RPMI7951 (cell line): ENCODE data around the gene ADNP. TPM values are rescaled to one million over a fixed set of nuclear protein-coding genes. Genes with fewer than 3 reads are reported as not detected.

Source experiments
- DNase-seq: peaks from one replicate; pipeline ENCODE4 v3.0.0-alpha.2; 2012; ENCODE audit warnings: low read depth
- total RNA-seq: library from RNA; depleted of rRNA; stranded (reverse); fragments of >200 nt; shearing (Covaris generic); gene quantifications from 2 replicates; pipeline ENCODE4 v1.2.3, GENCODE V29; 2014; rRNA removed

The ADNP gene
- total RNA-seq, 1 experiment from 2014 or later: 43.1 TPM

GRCh38 chr20:50850721-50851286, 80.4 kb downstream of the ADNP start:
- DNase-seq: no peak

GRCh38 chr20:50848846-50849673, 82.2 kb downstream of the ADNP start:
- peak; percentile 52 for DNase-seq

GRCh38 chr20:50848341-50848808, 82.9 kb downstream of the ADNP start:
- peak; percentile 44 for DNase-seq

- DNase-seq: peak; percentile 14
Measured at GRCh38 chr20:50845566-50846215, 85.5 kb downstream of the ADNP start.

GRCh38 chr20:50844430-50845100, 86.7 kb downstream of the ADNP start:
- DNase-seq: peak; percentile 76

- DNase-seq: no peak
Measured at GRCh38 chr20:50843331-50844276, 87.6 kb downstream of the ADNP start.

- no peak for DNase-seq
Measured at GRCh38 chr20:50842821-50843220, 88.4 kb downstream of the ADNP start.

Other genes starting within 250 kb of the ADNP start
- 10.0 and 10.8 TPM in 2 replicates for gene RIPOR3, start 239.9 kb downstream of the ADNP start, total RNA-seq
- 5.5 and 6.2 TPM in 2 replicates for gene PARD6B, start 199.9 kb downstream of the ADNP start, total RNA-seq
- gene BCAS4, start 136.4 kb downstream of the ADNP start, total RNA-seq: 5.9 and 11.6 TPM in 2 replicates
- gene DPM1, start 27.1 kb upstream of the ADNP start, total RNA-seq: 188 and 215 TPM in 2 replicates
- 10.1 and 12.1 TPM in 2 replicates for gene MOCS3, start 27.4 kb upstream of the ADNP start, total RNA-seq
- gene KCNG1, start 91.7 kb upstream of the ADNP start, total RNA-seq: 7.7 and 17.9 TPM in 2 replicates